Measurements from ENCODE around the gene DHX38.

- TF ChIP-seq CTCF (IDR thresholded peaks at IDR 0.05) (no peak), POLR2AphosphoS5 (IDR thresholded peaks at IDR 0.05) (no peak)
Observed at GRCh38 chr16:72137380-72138063, 43.9 kb downstream of the DHX38 start.

Measured in sigmoid colon (tissue), 4 donors.